ENCODE measurements around the gene UTS2B. TPM values are rescaled to one million over a fixed set of nuclear protein-coding genes. Genes with fewer than 3 reads are reported as not detected.
A peak's percentile ranks its signal among the peaks of the same experiment; 100 is the strongest.

Gene UTS2B
- total RNA-seq, 1 donor from 2014 or later = 0.70 TPM

DNA sequence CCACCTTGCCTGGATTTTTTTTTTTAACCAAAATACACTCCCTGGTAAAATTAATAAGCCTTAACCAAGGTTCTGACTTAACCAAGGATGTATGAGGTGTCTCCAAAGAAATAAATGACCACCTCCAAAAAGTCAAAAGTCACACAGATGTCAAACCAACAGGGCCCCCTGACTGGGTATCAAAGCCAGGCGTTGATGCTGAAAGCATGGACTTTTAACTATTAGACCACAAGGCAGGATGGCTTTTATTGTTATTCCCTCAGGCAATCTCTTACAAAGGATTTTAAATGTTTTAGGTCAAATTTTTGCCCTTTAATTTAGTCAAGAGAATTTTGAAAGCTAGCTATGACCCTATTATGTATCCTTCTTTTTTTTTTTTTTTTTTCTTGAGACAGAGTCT is 70.8 kb downstream of the UTS2B start:
- Mint-ChIP-seq H3K9me3 (no peaks in the 10 kb centered on the region), H3K27me3 (ENCODE audit: low read depth) (no peaks in the 10 kb centered on the region), H3K4me1 (peaks cover 11% of the 10 kb centered on the region), H3K4me3 (no peak overlapping the region), H3K36me3 (ENCODE audit: low read depth) (no peaks in the 10 kb centered on the region), H3K27ac (ENCODE audit: unreplicated experiment) (no peak overlapping the region)
- DNase-seq (ENCODE audit: low read depth, low spot score) = no peak
- TF ChIP-seq, protein P1, sequence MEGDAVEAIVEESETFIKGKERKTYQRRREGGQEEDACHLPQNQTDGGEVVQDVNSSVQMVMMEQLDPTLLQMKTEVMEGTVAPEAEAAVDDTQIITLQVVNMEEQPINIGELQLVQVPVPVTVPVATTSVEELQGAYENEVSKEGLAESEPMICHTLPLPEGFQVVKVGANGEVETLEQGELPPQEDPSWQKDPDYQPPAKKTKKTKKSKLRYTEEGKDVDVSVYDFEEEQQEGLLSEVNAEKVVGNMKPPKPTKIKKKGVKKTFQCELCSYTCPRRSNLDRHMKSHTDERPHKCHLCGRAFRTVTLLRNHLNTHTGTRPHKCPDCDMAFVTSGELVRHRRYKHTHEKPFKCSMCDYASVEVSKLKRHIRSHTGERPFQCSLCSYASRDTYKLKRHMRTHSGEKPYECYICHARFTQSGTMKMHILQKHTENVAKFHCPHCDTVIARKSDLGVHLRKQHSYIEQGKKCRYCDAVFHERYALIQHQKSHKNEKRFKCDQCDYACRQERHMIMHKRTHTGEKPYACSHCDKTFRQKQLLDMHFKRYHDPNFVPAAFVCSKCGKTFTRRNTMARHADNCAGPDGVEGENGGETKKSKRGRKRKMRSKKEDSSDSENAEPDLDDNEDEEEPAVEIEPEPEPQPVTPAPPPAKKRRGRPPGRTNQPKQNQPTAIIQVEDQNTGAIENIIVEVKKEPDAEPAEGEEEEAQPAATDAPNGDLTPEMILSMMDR (conservative IDR thresholded peaks at IDR 0.05) = no peak

GRCh38 chr3:191257286-191257685 is 73.0 kb downstream of the UTS2B start:
- H3K4me3 Mint-ChIP-seq = no peak overlapping the region
- TF ChIP-seq, protein P1 (conservative IDR thresholded peaks at IDR 0.05) = no peak
- peaks cover 11% of the 10 kb centered on the region for H3K4me1 Mint-ChIP-seq
- no peak for DNase-seq (ENCODE audit: low read depth, low spot score)
- H3K9me3 Mint-ChIP-seq = no peaks in the 10 kb centered on the region
- H3K27ac Mint-ChIP-seq (ENCODE audit: unreplicated experiment) = no peak overlapping the region
- H3K27me3 Mint-ChIP-seq (ENCODE audit: low read depth) = no peaks in the 10 kb centered on the region
- H3K36me3 Mint-ChIP-seq (ENCODE audit: low read depth) = no peaks in the 10 kb centered on the region

DNA sequence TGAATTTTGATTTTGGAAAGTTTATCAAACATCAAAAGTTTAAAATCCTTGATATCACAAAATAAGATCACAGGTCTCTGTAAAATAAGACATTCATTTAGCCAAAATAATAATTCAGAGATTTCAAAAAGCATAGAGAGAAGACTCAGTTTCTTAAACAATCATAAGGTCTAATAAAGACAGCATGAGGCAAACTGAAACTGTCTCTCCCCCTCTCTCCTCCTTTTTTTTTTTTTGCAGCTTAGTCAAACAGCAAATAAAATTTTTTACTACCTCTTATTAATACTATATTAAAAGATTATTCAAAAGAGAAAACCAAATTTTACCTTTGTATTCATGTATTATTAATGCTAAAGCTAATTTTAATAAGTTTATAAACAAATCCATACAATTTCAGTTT is 73.9 kb downstream of the UTS2B start:
- Mint-ChIP-seq H3K4me3 (no peak overlapping the region), H3K27ac (ENCODE audit: unreplicated experiment) (no peak overlapping the region), H3K27me3 (ENCODE audit: low read depth) (no peaks in the 10 kb centered on the region), H3K4me1 (peaks cover 11% of the 10 kb centered on the region), H3K36me3 (ENCODE audit: low read depth) (no peaks in the 10 kb centered on the region), H3K9me3 (no peaks in the 10 kb centered on the region)
- no peak for DNase-seq (ENCODE audit: low read depth, low spot score)
- TF ChIP-seq, protein P1 (conservative IDR thresholded peaks at IDR 0.05) = no peak

- Mint-ChIP-seq H3K27ac (ENCODE audit: unreplicated experiment) (peak overlapping the region; percentile 61), H3K36me3 (ENCODE audit: low read depth) (no peaks in the 10 kb centered on the region), H3K4me1 (peaks cover 11% of the 10 kb centered on the region), H3K9me3 (no peaks in the 10 kb centered on the region), H3K27me3 (ENCODE audit: low read depth) (no peaks in the 10 kb centered on the region), H3K4me3 (no peak overlapping the region)
- TF ChIP-seq, protein P1 (conservative IDR thresholded peaks at IDR 0.05) = no peak
- DNase-seq (ENCODE audit: low read depth, low spot score) = no peak
These were observed 75.2 kb downstream of the UTS2B start for GRCh38 chr3:191255156-191255555.

GRCh38 chr3:191254098-191254873 is 76.0 kb downstream of the UTS2B start:
- TF ChIP-seq, protein P1 (conservative IDR thresholded peaks at IDR 0.05) = no peak
- Mint-ChIP-seq H3K36me3 (ENCODE audit: low read depth) (no peaks in the 10 kb centered on the region), H3K4me3 (no peak overlapping the region), H3K4me1 (peaks cover 11% of the 10 kb centered on the region), H3K9me3 (no peaks in the 10 kb centered on the region), H3K27me3 (ENCODE audit: low read depth) (no peaks in the 10 kb centered on the region), H3K27ac (ENCODE audit: unreplicated experiment) (no peak overlapping the region)
- no peak for DNase-seq (ENCODE audit: low read depth, low spot score)

All from neural crest cell (in vitro differentiated cells).